ENCODE data around the gene CNNM2.

Gene CNNM2

DNA sequence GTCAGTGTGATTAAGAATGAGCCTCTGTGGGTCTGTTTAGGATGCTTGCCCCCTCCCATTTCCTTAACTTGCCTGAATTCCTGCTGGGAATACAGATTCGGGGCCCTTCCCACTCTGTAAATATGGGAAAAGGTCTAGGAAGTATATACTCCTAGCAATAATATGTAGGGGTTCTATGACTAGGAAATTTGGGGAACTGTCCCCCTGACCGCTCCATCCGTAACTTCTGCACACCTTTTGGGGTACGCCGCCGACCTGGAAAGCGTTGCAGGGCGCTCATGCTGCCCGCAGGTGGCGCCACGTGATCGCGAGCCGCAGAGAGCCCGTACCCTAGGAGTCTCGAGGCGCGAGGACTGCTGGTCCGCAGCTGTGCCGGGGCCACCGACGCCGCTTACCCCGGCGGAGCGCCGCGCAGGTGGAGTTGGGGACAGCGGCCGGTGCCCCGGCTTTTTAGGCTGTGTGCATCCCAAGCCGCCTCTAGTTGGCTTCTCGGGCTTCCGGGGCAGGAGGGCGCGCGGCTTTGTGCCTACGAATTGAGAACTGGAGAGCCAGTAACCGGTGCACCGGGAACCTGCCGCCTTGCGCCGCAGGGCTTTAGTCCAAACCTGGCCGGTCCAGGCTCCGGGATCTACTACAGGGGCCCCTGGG, 656 bp upstream of the CNNM2 start:
- no peaks in the 10 kb centered on the region for H3K36me3 ChIP-seq (ENCODE audit: insufficient read depth, low read length)
- no peaks in the 10 kb centered on the region for H3K9me2 ChIP-seq (replicated peaks; ENCODE audit: low read depth, low read length)
- no peaks in the 10 kb centered on the region for H3F3A ChIP-seq (ENCODE audit: low read depth)
- H3K4me1 ChIP-seq (ENCODE audit: insufficient read depth, low read length, poor library complexity, severe bottlenecking): peaks cover 45% of the 10 kb centered on the region
- H3K4me2 ChIP-seq (ENCODE audit: low read depth, low read length, poor library complexity, severe bottlenecking): peak overlapping the region; percentile 99
- H3K79me2 ChIP-seq (ENCODE audit: insufficient read depth, low read length): peaks cover 20% of the 10 kb centered on the region; the same call in 1 of the 2 replicates
- H3K27me3 ChIP-seq (ENCODE audit: insufficient read depth, low read length, poor library complexity, severe bottlenecking): no peaks in the 10 kb centered on the region
- H4K20me1 ChIP-seq (ENCODE audit: insufficient read depth, low read length, poor library complexity, severe bottlenecking): peaks cover 7% of the 10 kb centered on the region
- TF ChIP-seq EZH2phosphoT487 (IDR thresholded peaks at IDR 0.05; ENCODE audit: borderline replicate concordance): no peak
- TF ChIP-seq, protein P1, sequence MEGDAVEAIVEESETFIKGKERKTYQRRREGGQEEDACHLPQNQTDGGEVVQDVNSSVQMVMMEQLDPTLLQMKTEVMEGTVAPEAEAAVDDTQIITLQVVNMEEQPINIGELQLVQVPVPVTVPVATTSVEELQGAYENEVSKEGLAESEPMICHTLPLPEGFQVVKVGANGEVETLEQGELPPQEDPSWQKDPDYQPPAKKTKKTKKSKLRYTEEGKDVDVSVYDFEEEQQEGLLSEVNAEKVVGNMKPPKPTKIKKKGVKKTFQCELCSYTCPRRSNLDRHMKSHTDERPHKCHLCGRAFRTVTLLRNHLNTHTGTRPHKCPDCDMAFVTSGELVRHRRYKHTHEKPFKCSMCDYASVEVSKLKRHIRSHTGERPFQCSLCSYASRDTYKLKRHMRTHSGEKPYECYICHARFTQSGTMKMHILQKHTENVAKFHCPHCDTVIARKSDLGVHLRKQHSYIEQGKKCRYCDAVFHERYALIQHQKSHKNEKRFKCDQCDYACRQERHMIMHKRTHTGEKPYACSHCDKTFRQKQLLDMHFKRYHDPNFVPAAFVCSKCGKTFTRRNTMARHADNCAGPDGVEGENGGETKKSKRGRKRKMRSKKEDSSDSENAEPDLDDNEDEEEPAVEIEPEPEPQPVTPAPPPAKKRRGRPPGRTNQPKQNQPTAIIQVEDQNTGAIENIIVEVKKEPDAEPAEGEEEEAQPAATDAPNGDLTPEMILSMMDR (conservative IDR thresholded peaks at IDR 0.05; ENCODE audit: low read length): peak; percentile 98
- H3K9me3 ChIP-seq (ENCODE audit: insufficient read depth, low read depth, low read length): no peaks in the 10 kb centered on the region
- peak overlapping the region; percentile 53 for H3K9ac ChIP-seq (ENCODE audit: low read depth, low read length, poor library complexity, severe bottlenecking)
- H2AFZ ChIP-seq (ENCODE audit: low read length): peak overlapping the region; percentile 92
- peak overlapping the region; percentile 80 for H3K4me3 ChIP-seq (ENCODE audit: low read length, poor library complexity, severe bottlenecking)

DNA sequence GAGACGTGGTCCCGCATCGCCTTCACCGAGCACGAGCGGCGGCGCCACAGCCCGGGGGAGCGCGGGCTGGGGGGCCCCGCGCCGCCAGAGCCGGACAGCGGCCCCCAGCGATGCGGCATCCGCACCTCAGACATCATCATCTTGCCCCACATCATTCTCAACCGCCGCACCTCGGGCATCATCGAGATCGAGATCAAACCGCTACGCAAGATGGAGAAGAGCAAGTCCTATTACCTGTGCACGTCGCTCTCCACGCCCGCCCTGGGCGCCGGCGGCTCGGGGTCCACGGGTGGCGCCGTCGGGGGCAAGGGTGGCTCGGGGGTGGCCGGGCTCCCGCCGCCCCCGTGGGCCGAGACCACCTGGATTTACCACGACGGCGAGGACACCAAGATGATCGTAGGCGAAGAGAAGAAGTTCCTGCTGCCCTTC, 737 bp downstream of the CNNM2 start:
- H3K4me3 ChIP-seq (ENCODE audit: low read length, poor library complexity, severe bottlenecking): peak overlapping the region; percentile 80
- no peaks in the 10 kb centered on the region for H3K9me3 ChIP-seq (ENCODE audit: insufficient read depth, low read depth, low read length)
- peak overlapping the region; percentile 100 for H2AFZ ChIP-seq (ENCODE audit: low read length)
- no peaks in the 10 kb centered on the region for H3K27me3 ChIP-seq (ENCODE audit: insufficient read depth, low read length, poor library complexity, severe bottlenecking)
- no peaks in the 10 kb centered on the region for H3F3A ChIP-seq (ENCODE audit: low read depth)
- peaks cover 59% of the 10 kb centered on the region for H3K4me1 ChIP-seq (ENCODE audit: insufficient read depth, low read length, poor library complexity, severe bottlenecking)
- H3K9me2 ChIP-seq (replicated peaks; ENCODE audit: low read depth, low read length): no peaks in the 10 kb centered on the region
- H3K79me2 ChIP-seq (ENCODE audit: insufficient read depth, low read length): peaks cover 25% of the 10 kb centered on the region; the same call in 1 of the 2 replicates
- no peaks in the 10 kb centered on the region for H3K36me3 ChIP-seq (ENCODE audit: insufficient read depth, low read length)
- no peak for TF ChIP-seq EZH2phosphoT487 (IDR thresholded peaks at IDR 0.05; ENCODE audit: borderline replicate concordance)
- TF ChIP-seq, protein P1 (conservative IDR thresholded peaks at IDR 0.05; ENCODE audit: low read length): no peak; the same call in 1 of the 2 replicates
- H3K9ac ChIP-seq (ENCODE audit: low read depth, low read length, poor library complexity, severe bottlenecking): peak overlapping the region; percentile 84
- peak overlapping the region; percentile 70 for H3K4me2 ChIP-seq (ENCODE audit: low read depth, low read length, poor library complexity, severe bottlenecking)
- peaks cover 7% of the 10 kb centered on the region for H4K20me1 ChIP-seq (ENCODE audit: insufficient read depth, low read length, poor library complexity, severe bottlenecking)

DNA sequence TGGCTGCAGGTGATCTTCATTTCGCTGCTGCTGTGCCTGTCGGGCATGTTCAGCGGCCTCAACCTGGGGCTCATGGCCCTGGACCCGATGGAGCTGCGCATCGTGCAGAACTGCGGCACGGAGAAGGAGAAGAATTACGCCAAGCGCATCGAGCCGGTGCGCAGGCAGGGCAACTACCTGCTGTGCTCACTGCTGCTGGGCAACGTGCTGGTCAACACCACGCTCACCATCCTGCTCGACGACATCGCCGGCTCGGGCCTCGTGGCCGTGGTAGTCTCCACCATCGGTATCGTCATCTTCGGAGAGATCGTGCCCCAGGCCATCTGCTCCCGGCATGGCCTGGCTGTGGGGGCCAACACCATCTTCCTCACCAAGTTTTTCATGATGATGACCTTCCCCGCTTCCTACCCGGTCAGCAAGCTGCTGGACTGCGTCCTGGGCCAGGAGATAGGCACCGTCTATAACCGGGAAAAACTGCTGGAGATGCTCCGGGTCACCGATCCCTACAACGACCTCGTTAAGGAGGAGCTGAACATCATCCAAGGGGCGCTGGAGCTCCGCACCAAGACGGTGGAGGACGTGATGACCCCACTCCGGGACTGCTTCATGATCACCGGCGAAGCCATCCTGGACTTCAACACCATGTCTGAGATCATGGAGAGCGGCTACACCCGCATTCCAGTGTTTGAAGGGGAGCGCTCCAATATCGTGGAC, 1.3 kb downstream of the CNNM2 start:
- Histone ChIP-seq H3K4me3 (ENCODE audit: low read length, poor library complexity, severe bottlenecking) (peak overlapping the region; percentile 80), H3K79me2 (ENCODE audit: insufficient read depth, low read length) (peaks cover 30% of the 10 kb centered on the region; the same call in 1 of the 2 replicates), H3K27me3 (ENCODE audit: insufficient read depth, low read length, poor library complexity, severe bottlenecking) (no peaks in the 10 kb centered on the region), H3K9me3 (ENCODE audit: insufficient read depth, low read depth, low read length) (no peaks in the 10 kb centered on the region), H3K4me2 (ENCODE audit: low read depth, low read length, poor library complexity, severe bottlenecking) (peak overlapping the region; percentile 70), H3K9ac (ENCODE audit: low read depth, low read length, poor library complexity, severe bottlenecking) (peak overlapping the region; percentile 84), H4K20me1 (ENCODE audit: insufficient read depth, low read length, poor library complexity, severe bottlenecking) (peaks cover 7% of the 10 kb centered on the region), H3K4me1 (ENCODE audit: insufficient read depth, low read length, poor library complexity, severe bottlenecking) (peaks cover 64% of the 10 kb centered on the region), H3F3A (ENCODE audit: low read depth) (no peaks in the 10 kb centered on the region), H3K9me2 (replicated peaks; ENCODE audit: low read depth, low read length) (no peaks in the 10 kb centered on the region), H3K36me3 (ENCODE audit: insufficient read depth, low read length) (no peaks in the 10 kb centered on the region), H2AFZ (ENCODE audit: low read length) (peak overlapping the region; percentile 100; the same call in 1 of the 2 replicates)
- TF ChIP-seq, protein P1 (conservative IDR thresholded peaks at IDR 0.05; ENCODE audit: low read length): no peak
